Measurements from ENCODE around the gene KCNG4. TPM values are rescaled to one million over a fixed set of nuclear protein-coding genes. Genes with fewer than 3 reads are reported as not detected.

Gene KCNG4
- total RNA-seq, 1 experiment from 2014 or later = not detected

DNA sequence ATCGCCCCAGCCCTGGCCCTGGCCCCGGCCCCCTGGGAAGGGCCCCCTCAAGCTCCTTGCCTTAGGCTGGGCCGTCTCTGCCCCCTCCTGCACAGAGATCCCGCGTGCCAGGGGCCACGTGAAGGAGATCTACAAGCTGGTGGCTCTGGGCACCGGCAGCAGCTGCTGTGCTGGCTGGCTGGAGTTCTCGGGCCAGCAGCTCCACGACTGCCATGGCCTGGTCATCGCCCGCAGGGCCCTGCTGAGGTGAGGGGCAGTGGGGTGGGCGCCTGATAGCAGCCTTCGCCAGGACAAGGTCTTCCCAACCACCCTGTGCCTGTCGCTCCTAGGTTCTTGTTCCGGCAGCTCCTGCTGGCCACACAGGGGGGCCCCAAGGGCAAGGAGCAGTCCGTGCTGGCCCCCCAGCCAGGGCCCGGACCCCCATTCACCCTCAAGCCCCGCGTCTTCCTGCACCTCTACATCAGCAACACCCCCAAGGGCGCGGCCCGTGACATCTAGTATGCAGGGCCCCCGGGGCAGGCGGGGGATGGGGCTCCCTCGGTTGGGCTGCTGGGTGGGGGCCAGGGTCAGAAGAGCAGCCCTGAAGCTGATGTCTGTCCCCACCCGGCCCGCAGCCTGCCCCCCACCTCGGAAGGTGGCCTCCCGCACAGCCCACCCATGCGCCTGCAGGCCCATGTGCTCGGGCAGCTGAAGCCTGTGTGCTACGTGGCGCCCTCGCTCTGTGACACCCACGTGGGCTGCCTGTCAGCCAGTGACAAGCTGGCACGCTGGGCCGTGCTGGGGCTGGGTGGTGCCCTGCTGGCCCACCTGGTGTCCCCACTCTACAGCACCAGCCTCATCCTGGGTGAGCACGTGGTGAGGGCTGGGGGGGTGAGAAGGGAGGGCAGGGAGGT lies 44.4 kb downstream of the KCNG4 start:
- Histone ChIP-seq H3K9me3 (ENCODE audit: control insufficient read depth, low read depth, low read length) (no peaks in the 10 kb centered on the region), H2AFZ (ENCODE audit: low read length) (no peak overlapping the region), H2BK120ac (ENCODE audit: low read depth, low read length, poor library complexity, severe bottlenecking) (no peak overlapping the region), H4K5ac (ENCODE audit: insufficient read length, low read depth, low read length) (no peak overlapping the region), H3K23me2 (ENCODE audit: insufficient read length, low read depth, low read length, poor library complexity, severe bottlenecking) (no peaks in the 10 kb centered on the region), H3T11ph (ENCODE audit: low read length) (no peak overlapping the region), H4K20me1 (ENCODE audit: control insufficient read depth, insufficient read depth, insufficient read length) (no peaks in the 10 kb centered on the region), H4K8ac (replicated peaks; ENCODE audit: insufficient read length, low read depth, low read length) (no peak overlapping the region), H3K4me1 (ENCODE audit: insufficient read depth, low read length) (no peaks in the 10 kb centered on the region; the same call in 1 of the 2 replicates), H3K27me3 (ENCODE audit: insufficient read depth, low read length) (no peaks in the 10 kb centered on the region), H3K4me2 (ENCODE audit: insufficient read depth, insufficient read length, low read length) (no peak overlapping the region), H3K9ac (ENCODE audit: extremely low read depth, insufficient read length, low read length) (no peak overlapping the region), H2BK5ac (ENCODE audit: insufficient read length, low read length) (no peak overlapping the region), H3K79me2 (ENCODE audit: insufficient read depth, low read length) (no peaks in the 10 kb centered on the region), H3K27ac (ENCODE audit: insufficient read length, low read depth, low read length) (no peak overlapping the region), H3K18ac (ENCODE audit: insufficient read length, low read depth, low read length) (no peak overlapping the region), H2BK20ac (ENCODE audit: low read depth, low read length, poor library complexity, severe bottlenecking) (no peak overlapping the region), H4K91ac (ENCODE audit: insufficient read length, low read depth, low read length) (no peak overlapping the region), H3K14ac (ENCODE audit: insufficient read depth, low read length) (no peak overlapping the region), H3K56ac (ENCODE audit: insufficient read length, low read depth, low read length) (no peak overlapping the region), H3K4ac (ENCODE audit: low read depth, low read length) (no peak overlapping the region), H3K79me1 (ENCODE audit: insufficient read depth, low read depth, low read length, poor library complexity, severe bottlenecking) (no peaks in the 10 kb centered on the region), H2BK15ac (ENCODE audit: low read depth, low read length) (no peak overlapping the region), H2BK12ac (ENCODE audit: insufficient read length, low read depth, low read length) (no peak overlapping the region), H2AK5ac (ENCODE audit: insufficient read length, low read length) (no peak overlapping the region), H3K23ac (ENCODE audit: insufficient read length, low read depth, low read length) (no peak overlapping the region)
- peaks cover 6 to 31% of the 10 kb centered on the region in 2 experiments; a peak in 3 of 4 replicates for H3K4me1 Mint-ChIP-seq
- no peaks in the 10 kb centered on the region; a peak in 1 of 5 replicates for H3K9me3 Mint-ChIP-seq
- no peak for DNase-seq
- TF ChIP-seq, protein P1, sequence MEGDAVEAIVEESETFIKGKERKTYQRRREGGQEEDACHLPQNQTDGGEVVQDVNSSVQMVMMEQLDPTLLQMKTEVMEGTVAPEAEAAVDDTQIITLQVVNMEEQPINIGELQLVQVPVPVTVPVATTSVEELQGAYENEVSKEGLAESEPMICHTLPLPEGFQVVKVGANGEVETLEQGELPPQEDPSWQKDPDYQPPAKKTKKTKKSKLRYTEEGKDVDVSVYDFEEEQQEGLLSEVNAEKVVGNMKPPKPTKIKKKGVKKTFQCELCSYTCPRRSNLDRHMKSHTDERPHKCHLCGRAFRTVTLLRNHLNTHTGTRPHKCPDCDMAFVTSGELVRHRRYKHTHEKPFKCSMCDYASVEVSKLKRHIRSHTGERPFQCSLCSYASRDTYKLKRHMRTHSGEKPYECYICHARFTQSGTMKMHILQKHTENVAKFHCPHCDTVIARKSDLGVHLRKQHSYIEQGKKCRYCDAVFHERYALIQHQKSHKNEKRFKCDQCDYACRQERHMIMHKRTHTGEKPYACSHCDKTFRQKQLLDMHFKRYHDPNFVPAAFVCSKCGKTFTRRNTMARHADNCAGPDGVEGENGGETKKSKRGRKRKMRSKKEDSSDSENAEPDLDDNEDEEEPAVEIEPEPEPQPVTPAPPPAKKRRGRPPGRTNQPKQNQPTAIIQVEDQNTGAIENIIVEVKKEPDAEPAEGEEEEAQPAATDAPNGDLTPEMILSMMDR (conservative IDR thresholded peaks at IDR 0.05) = no peak
- no peak overlapping the region for H3K27ac Mint-ChIP-seq
- WGBS (ENCODE audit: extremely low coverage, insufficient read length, low lambda C conversion rate) = no CpG with 5 or more reads among the region's 38 CpGs
- H3K4me3 Mint-ChIP-seq = no peak overlapping the region
- peaks cover 4% of the 10 kb centered on the region; the same call in 1 of the 2 replicates for H3K27me3 Mint-ChIP-seq (ENCODE audit: low read depth)
- H3K36me3 Mint-ChIP-seq (ENCODE audit: insufficient read depth in 1 of 3, low read depth in 3 of 3) = no peaks in the 10 kb centered on the region
